Tibial nerve (tissue), 4 donors: ENCODE measurements around the gene ARSJ. TPM values are rescaled to one million over a fixed set of nuclear protein-coding genes. Genes with fewer than 3 reads are reported as not detected.
A peak's percentile ranks its signal among the peaks of the same experiment; 100 is the strongest.

Experiments used
- DNase-seq, 2 donors: peaks; one replicate each; pipeline ENCODE4 v3.0.0-alpha.2; 2019; ENCODE audit warnings: low spot score in 2 of 2
- H3K27ac ChIP-seq, 4 donors: fragments of 200-600 bp; sonication (generic) in 3 of 4; one replicate each; pipeline ENCODE4 v1.5.1; 2017 to 2019; ENCODE audit warnings: mild to moderate bottlenecking in 1 of 4
- H3K27me3 ChIP-seq, 2 donors: fragments of 200-600 bp; sonication (generic) in 1 of 2; one replicate each; pipeline versions ENCODE4 v1.5.1 to v1.6.0; 2017 to 2019
- H3K36me3 ChIP-seq, 3 donors: fragments of 200-600 bp; sonication (generic); one replicate each; pipeline ENCODE4 v1.5.1; 2018 to 2019
- H3K4me1 ChIP-seq, 4 donors: fragments of 200-600 bp; sonication (generic) in 3 of 4; one replicate each; pipeline ENCODE4 v1.5.1; 2017 to 2019
- H3K4me3 ChIP-seq, 4 donors: fragments of 200-600 bp; sonication (generic) in 3 of 4; one replicate each; pipeline ENCODE4 v1.5.1; 2017 to 2019; ENCODE audit warnings: mild to moderate bottlenecking in 1 of 4, moderate library complexity in 1 of 4
- H3K9me3 ChIP-seq, 4 donors: fragments of 200-600 bp; sonication (generic) in 3 of 4; one replicate each; pipeline ENCODE4 v1.5.1; 2017 to 2019
- EP300 ChIP-seq, 2 donors: sonication (generic); formaldehyde crosslinking; IDR thresholded peaks; one replicate each; pipeline ENCODE4 v1.6.1; 2017; ENCODE audit warnings: antibody characterized with exemption in 2 of 2, mild to moderate bottlenecking in 1 of 2
- POLR2A ChIP-seq, 2 donors: fragments of 450-650 bp; IDR thresholded peaks; one replicate each; pipeline ENCODE4 v1.6.1; 2017; ENCODE audit warnings: antibody characterized with exemption in 2 of 2, mild to moderate bottlenecking in 2 of 2, moderate library complexity in 2 of 2
- WGBS, 2 donors: methylation state at CpG; one replicate each; pipeline ENCODE4 v1.1.5; 2018; 5-methylcytosine and 5-hydroxymethylcytosine counted together
- total RNA-seq, 4 donors: library from RNA; depleted of rRNA; stranded (reverse); fragments of >200 nt; gene quantifications; one replicate each; pipeline ENCODE4 v1.1.0, GENCODE V29; 2016
- TF ChIP-seq, protein P1 (sequence below), 5 experiments: fragments of 200-600 bp in 3 of 5; fragments of 450-650 bp in 2 of 5; sonication (generic) in 3 of 5; IDR thresholded peaks; one replicate each; pipeline ENCODE4 v1.5.1; 2016 to 2019; ENCODE audit warnings: antibody characterized with exemption in 5 of 5, mild to moderate bottlenecking in 3 of 5, moderate library complexity in 2 of 5

Gene ARSJ
- total RNA-seq = 1 to 10 TPM; 1.8 to 5.5 (median 2.1) TPM

DNA sequence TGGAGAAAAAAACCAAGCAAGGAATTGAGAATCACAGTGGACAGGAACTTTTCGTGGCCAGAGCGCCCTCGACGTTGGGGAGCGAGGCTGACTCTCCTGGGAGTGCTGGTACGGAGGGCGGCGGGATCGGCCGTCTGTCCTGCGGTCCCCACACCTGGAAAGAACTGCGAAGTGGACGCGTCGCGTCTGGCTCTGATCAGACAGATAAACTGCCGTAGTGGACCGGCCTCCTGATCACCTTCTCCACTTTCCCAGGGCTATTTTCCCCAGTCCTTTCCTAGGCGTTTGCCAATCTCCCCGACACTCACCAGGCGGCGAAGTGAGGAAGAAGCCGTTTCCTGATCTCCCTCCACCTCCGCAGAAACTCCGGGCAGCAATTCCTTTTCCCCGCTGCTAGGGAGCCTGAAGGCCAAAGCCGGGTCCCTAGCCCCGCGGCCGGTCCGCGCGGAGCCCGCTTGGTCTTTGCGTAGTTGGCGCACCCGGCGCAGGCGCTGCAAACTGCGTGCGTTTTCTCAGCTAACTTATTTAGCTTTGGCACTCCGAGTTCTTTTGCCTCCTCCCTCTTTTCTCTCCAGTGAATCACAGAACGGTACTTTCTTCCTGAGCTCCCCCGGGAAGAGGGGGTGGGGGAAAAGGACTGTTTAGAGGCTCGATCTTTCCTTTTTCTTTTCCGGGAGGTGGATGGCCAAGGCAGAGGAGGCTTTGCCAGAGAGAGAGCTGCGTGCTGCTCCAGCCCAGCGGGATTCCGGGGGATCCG is at the start of gene ARSJ:
ARSJ (minus strand) TSS at position 500 of the 757 bp plus-strand sequence. CDS start 813 bp downstream, outside the sequence.
- peak within 1 kb of the TSS; percentile 51 to 73 (median 56) for H3K4me3 ChIP-seq
- no peaks in the 10 kb centered on the region for H3K36me3 ChIP-seq
- H3K4me1 ChIP-seq = peaks cover 0 to 36% (median 0%) of the 10 kb centered on the region in 4 donors
- TF ChIP-seq EP300 (IDR thresholded peaks at IDR 0.05) (peak in 1 of 2 donors; percentile 55), POLR2A (IDR thresholded peaks at IDR 0.05) (no peak)
- TF ChIP-seq, protein P1, sequence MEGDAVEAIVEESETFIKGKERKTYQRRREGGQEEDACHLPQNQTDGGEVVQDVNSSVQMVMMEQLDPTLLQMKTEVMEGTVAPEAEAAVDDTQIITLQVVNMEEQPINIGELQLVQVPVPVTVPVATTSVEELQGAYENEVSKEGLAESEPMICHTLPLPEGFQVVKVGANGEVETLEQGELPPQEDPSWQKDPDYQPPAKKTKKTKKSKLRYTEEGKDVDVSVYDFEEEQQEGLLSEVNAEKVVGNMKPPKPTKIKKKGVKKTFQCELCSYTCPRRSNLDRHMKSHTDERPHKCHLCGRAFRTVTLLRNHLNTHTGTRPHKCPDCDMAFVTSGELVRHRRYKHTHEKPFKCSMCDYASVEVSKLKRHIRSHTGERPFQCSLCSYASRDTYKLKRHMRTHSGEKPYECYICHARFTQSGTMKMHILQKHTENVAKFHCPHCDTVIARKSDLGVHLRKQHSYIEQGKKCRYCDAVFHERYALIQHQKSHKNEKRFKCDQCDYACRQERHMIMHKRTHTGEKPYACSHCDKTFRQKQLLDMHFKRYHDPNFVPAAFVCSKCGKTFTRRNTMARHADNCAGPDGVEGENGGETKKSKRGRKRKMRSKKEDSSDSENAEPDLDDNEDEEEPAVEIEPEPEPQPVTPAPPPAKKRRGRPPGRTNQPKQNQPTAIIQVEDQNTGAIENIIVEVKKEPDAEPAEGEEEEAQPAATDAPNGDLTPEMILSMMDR (IDR thresholded peaks at IDR 0.05) = peak in 2 of 5 experiments; percentile 7 to 10
- H3K27ac ChIP-seq = peak within 1 kb of the TSS; percentile 68 to 87 (median 73)
- peaks cover 0 to 6% (median 2%) of the 10 kb centered on the region in 4 donors for H3K9me3 ChIP-seq
- no peaks in the 10 kb centered on the region for H3K27me3 ChIP-seq
- DNase-seq = peak in 1 of 2 donors; percentile 12
- WGBS, 2 donors = 1 to 2% methylated on average over 50 of the region's 50 CpGs

DNA sequence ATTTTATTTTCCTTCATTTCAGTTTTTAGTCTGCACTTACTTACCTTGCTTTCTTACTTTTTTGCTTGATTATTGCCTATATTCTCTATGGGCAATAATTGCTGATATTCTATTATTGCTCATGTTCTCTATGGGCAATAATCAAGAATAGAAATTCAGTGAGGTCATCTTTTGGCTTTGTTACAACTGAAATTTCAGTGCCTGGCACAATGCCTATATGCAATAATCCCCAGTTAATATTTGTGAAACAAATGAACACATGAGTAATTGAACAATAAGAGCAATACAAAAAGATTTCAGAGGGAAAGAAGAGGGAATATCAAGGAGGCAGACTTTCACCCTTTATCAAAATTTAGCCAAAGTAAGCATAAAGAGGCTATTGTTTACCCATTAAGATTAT is 48.6 kb upstream of the ARSJ start:
- Histone ChIP-seq H3K27me3 (no peaks in the 10 kb centered on the region), H3K9me3 (no peaks in the 10 kb centered on the region), H3K4me1 (no peaks in the 10 kb centered on the region), H3K4me3 (no peak overlapping the region), H3K36me3 (no peaks in the 10 kb centered on the region), H3K27ac (no peak overlapping the region)
- TF ChIP-seq POLR2A (IDR thresholded peaks at IDR 0.05) (no peak), EP300 (IDR thresholded peaks at IDR 0.05) (no peak)
- TF ChIP-seq, protein P1 (IDR thresholded peaks at IDR 0.05) = no peak
- DNase-seq = no peak

GRCh38 chr4:114027596-114027995 is 48.1 kb upstream of the ARSJ start:
- DNase-seq = no peak
- TF ChIP-seq POLR2A (IDR thresholded peaks at IDR 0.05) = no peak
- no peak for TF ChIP-seq EP300 (IDR thresholded peaks at IDR 0.05)
- TF ChIP-seq, protein P1 (IDR thresholded peaks at IDR 0.05) = no peak
- no peaks in the 10 kb centered on the region for H3K36me3 ChIP-seq
- H3K4me3 ChIP-seq = no peak overlapping the region
- no peak overlapping the region for H3K27ac ChIP-seq
- H3K4me1 ChIP-seq = no peaks in the 10 kb centered on the region
- no peaks in the 10 kb centered on the region for H3K27me3 ChIP-seq
- H3K9me3 ChIP-seq = no peaks in the 10 kb centered on the region

DNA sequence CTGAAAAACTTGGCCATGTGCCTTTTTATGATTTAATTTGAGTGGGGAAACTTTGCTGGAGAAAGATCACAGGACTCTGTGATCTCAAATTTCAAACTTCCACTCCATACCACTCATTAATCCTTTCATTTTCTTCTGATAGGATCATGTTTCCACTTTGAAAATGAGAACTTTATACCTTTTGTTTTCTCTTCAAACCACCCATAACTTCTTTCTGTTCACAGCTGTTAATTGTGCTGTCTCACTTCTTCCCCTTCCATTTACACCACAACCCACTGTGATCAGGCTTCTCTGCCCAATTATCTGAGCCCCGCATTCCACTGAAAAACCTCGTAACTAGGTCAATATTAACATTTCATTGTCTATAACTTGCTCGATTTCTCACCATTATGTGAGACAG is 47.0 kb upstream of the ARSJ start:
- TF ChIP-seq, protein P1 (IDR thresholded peaks at IDR 0.05) = no peak
- TF ChIP-seq EP300 (IDR thresholded peaks at IDR 0.05) (no peak), POLR2A (IDR thresholded peaks at IDR 0.05) (no peak)
- H3K4me3 ChIP-seq = no peak overlapping the region
- H3K9me3 ChIP-seq = no peaks in the 10 kb centered on the region
- WGBS, 2 donors = 94 to 96% methylated on average over 3 of the region's 3 CpGs
- H3K4me1 ChIP-seq = no peaks in the 10 kb centered on the region
- no peaks in the 10 kb centered on the region for H3K36me3 ChIP-seq
- H3K27me3 ChIP-seq = no peaks in the 10 kb centered on the region
- DNase-seq = no peak
- no peak overlapping the region for H3K27ac ChIP-seq

DNA sequence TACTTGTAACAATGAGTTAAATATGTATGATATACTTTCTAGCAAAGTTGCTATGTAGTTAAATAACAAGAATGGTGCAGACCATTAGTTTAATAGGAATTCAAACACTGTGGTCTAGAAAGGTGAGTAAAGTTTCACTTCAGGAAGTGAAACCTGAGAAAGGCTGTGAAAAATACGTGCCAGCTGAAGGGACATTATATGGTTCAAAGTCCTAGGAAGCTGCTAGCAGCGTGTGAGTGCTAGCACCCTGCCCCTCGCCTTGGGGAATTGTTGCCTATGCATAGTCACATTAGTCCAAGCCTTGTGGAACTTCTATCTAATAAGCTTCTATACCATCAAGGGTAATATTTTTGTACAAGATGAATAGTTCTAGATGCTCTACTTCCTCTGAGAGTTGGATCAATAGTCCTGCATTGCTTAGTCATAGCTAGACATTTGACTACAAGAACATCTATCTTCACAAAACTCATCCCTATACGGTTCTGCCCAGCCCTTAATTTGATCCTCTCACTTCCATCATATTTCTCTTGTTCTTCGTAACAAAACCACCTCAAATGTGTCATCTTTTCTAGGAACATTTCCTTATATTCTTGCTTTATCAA is 45.8 kb upstream of the ARSJ start:
- H3K36me3 ChIP-seq = no peaks in the 10 kb centered on the region
- no peak for DNase-seq
- no peaks in the 10 kb centered on the region for H3K27me3 ChIP-seq
- H3K9me3 ChIP-seq = no peaks in the 10 kb centered on the region
- WGBS, 2 donors = 85 to 91% methylated on average over 5 of the region's 5 CpGs
- H3K4me3 ChIP-seq = no peak overlapping the region
- no peak overlapping the region for H3K27ac ChIP-seq
- no peaks in the 10 kb centered on the region for H3K4me1 ChIP-seq
- TF ChIP-seq, protein P1 (IDR thresholded peaks at IDR 0.05) = no peak
- TF ChIP-seq POLR2A (IDR thresholded peaks at IDR 0.05) (no peak), EP300 (IDR thresholded peaks at IDR 0.05) (no peak)
